ENCODE results near the gene WDFY4.

The WDFY4 gene

GRCh38 chr10:48819783-48820182, 135.1 kb downstream of the WDFY4 start:
- Histone ChIP-seq H3K14ac (ENCODE audit: low read length in 2 of 2) (no peak overlapping the region), H3K9me3 (ENCODE audit: control insufficient read depth, low read length) (no peaks in the 10 kb centered on the region), H2BK15ac (ENCODE audit: low read depth, poor library complexity, severe bottlenecking) (no peak overlapping the region), H3K79me1 (replicated peaks; ENCODE audit: low read length, poor library complexity, severe bottlenecking) (no peaks in the 10 kb centered on the region), H4K8ac (ENCODE audit: low read length) (no peak overlapping the region), H2BK12ac (ENCODE audit: low read length in 2 of 2) (no peak overlapping the region), H2BK120ac (ENCODE audit: low read depth, low read length) (no peak overlapping the region), H3K36me3 (ENCODE audit: control insufficient read depth in 1 of 2, insufficient read depth in 2 of 2, low read depth in 1 of 2, low read length in 2 of 2) (no peaks in the 10 kb centered on the region), H4K91ac (ENCODE audit: low read length) (no peak overlapping the region), H3K9ac (ENCODE audit: low read length) (no peak overlapping the region), H3K4me3 (ENCODE audit: insufficient read depth in 1 of 2, low read depth in 1 of 2, low read length in 2 of 2) (no peak overlapping the region), H3K18ac (ENCODE audit: low read depth in 1 of 2, low read length in 2 of 2) (no peak overlapping the region), H3K4me2 (ENCODE audit: low read length, poor library complexity, severe bottlenecking) (no peak overlapping the region), H3K4ac (ENCODE audit: low read depth in 1 of 2, low read length in 2 of 2) (no peak overlapping the region), H3K27ac (ENCODE audit: low read length, poor library complexity, severe bottlenecking) (no peak overlapping the region), H2AFZ (ENCODE audit: low read depth, low read length) (no peak overlapping the region), H2AK5ac (ENCODE audit: low read length, severe bottlenecking) (no peak overlapping the region), H3K23ac (ENCODE audit: low read length in 2 of 2) (no peak overlapping the region), H2BK5ac (ENCODE audit: low read depth, low read length, poor library complexity, severe bottlenecking) (no peak overlapping the region), H3K27me3 (ENCODE audit: control insufficient read depth in 1 of 2, insufficient read depth in 1 of 2, low read length in 2 of 2) (peaks cover 0 to 19% of the 10 kb centered on the region in 2 experiments), H3K4me1 (ENCODE audit: control insufficient read depth, insufficient read depth, low read depth, low read length) (peaks cover 2% of the 10 kb centered on the region)
- WGBS, result 89% methylated on average over 8 of the region's 8 CpGs
- DNase-seq, result no peak

- no peak overlapping the region for H2BK120ac ChIP-seq (ENCODE audit: low read depth, low read length)
- no peaks in the 10 kb centered on the region for H3K9me3 ChIP-seq (ENCODE audit: control insufficient read depth, low read length)
- no peak overlapping the region for H3K4ac ChIP-seq (ENCODE audit: low read depth in 1 of 2, low read length in 2 of 2)
- no peak overlapping the region for H3K27ac ChIP-seq (ENCODE audit: low read length, poor library complexity, severe bottlenecking)
- no peak overlapping the region for H3K23ac ChIP-seq (ENCODE audit: low read length in 2 of 2)
- H3K4me3 ChIP-seq (ENCODE audit: insufficient read depth in 1 of 2, low read depth in 1 of 2, low read length in 2 of 2), result no peak overlapping the region
- no peak overlapping the region for H4K91ac ChIP-seq (ENCODE audit: low read length)
- peaks cover 0 to 19% of the 10 kb centered on the region in 2 experiments for H3K27me3 ChIP-seq (ENCODE audit: control insufficient read depth in 1 of 2, insufficient read depth in 1 of 2, low read length in 2 of 2)
- no peak overlapping the region for H2BK12ac ChIP-seq (ENCODE audit: low read length in 2 of 2)
- DNase-seq, result no peak
- H2AFZ ChIP-seq (ENCODE audit: low read depth, low read length), result no peak overlapping the region
- H3K9ac ChIP-seq (ENCODE audit: low read length), result no peak overlapping the region
- H3K36me3 ChIP-seq (ENCODE audit: control insufficient read depth in 1 of 2, insufficient read depth in 2 of 2, low read depth in 1 of 2, low read length in 2 of 2), result no peaks in the 10 kb centered on the region
- peaks cover 2% of the 10 kb centered on the region for H3K4me1 ChIP-seq (ENCODE audit: control insufficient read depth, insufficient read depth, low read depth, low read length)
- no peak overlapping the region for H3K18ac ChIP-seq (ENCODE audit: low read depth in 1 of 2, low read length in 2 of 2)
- no peak overlapping the region for H2AK5ac ChIP-seq (ENCODE audit: low read length, severe bottlenecking)
- no peak overlapping the region for H4K8ac ChIP-seq (ENCODE audit: low read length)
- no peak overlapping the region for H2BK15ac ChIP-seq (ENCODE audit: low read depth, poor library complexity, severe bottlenecking)
- H3K4me2 ChIP-seq (ENCODE audit: low read length, poor library complexity, severe bottlenecking), result no peak overlapping the region
- H3K14ac ChIP-seq (ENCODE audit: low read length in 2 of 2), result no peak overlapping the region
- 88% methylated on average over 9 of the region's 9 CpGs for WGBS
- H3K79me1 ChIP-seq (replicated peaks; ENCODE audit: low read length, poor library complexity, severe bottlenecking), result no peaks in the 10 kb centered on the region
- no peak overlapping the region for H2BK5ac ChIP-seq (ENCODE audit: low read depth, low read length, poor library complexity, severe bottlenecking)
Measured at GRCh38 chr10:48820231-48820630, 135.6 kb downstream of the WDFY4 start.

GRCh38 chr10:48820699-48821098, 136.0 kb downstream of the WDFY4 start:
- Histone ChIP-seq H3K23ac (ENCODE audit: low read length in 2 of 2) (no peak overlapping the region), H3K9me3 (ENCODE audit: control insufficient read depth, low read length) (no peaks in the 10 kb centered on the region), H2BK12ac (ENCODE audit: low read length in 2 of 2) (no peak overlapping the region), H3K36me3 (ENCODE audit: control insufficient read depth in 1 of 2, insufficient read depth in 2 of 2, low read depth in 1 of 2, low read length in 2 of 2) (no peaks in the 10 kb centered on the region), H3K27ac (ENCODE audit: low read length, poor library complexity, severe bottlenecking) (no peak overlapping the region), H3K4me1 (ENCODE audit: control insufficient read depth, insufficient read depth, low read depth, low read length) (peaks cover 2% of the 10 kb centered on the region), H2BK120ac (ENCODE audit: low read depth, low read length) (no peak overlapping the region), H2AFZ (ENCODE audit: low read depth, low read length) (no peak overlapping the region), H3K4me3 (ENCODE audit: insufficient read depth in 1 of 2, low read depth in 1 of 2, low read length in 2 of 2) (no peak overlapping the region), H4K91ac (ENCODE audit: low read length) (no peak overlapping the region), H4K8ac (ENCODE audit: low read length) (no peak overlapping the region), H3K4me2 (ENCODE audit: low read length, poor library complexity, severe bottlenecking) (no peak overlapping the region), H2BK5ac (ENCODE audit: low read depth, low read length, poor library complexity, severe bottlenecking) (no peak overlapping the region), H3K27me3 (ENCODE audit: control insufficient read depth in 1 of 2, insufficient read depth in 1 of 2, low read length in 2 of 2) (peaks cover 0 to 19% of the 10 kb centered on the region in 2 experiments), H3K9ac (ENCODE audit: low read length) (no peak overlapping the region), H3K14ac (ENCODE audit: low read length in 2 of 2) (no peak overlapping the region), H3K79me1 (replicated peaks; ENCODE audit: low read length, poor library complexity, severe bottlenecking) (no peaks in the 10 kb centered on the region), H3K18ac (ENCODE audit: low read depth in 1 of 2, low read length in 2 of 2) (no peak overlapping the region), H3K4ac (ENCODE audit: low read depth in 1 of 2, low read length in 2 of 2) (no peak overlapping the region), H2AK5ac (ENCODE audit: low read length, severe bottlenecking) (no peak overlapping the region), H2BK15ac (ENCODE audit: low read depth, poor library complexity, severe bottlenecking) (no peak overlapping the region)
- WGBS, result 88% methylated on average over 10 of the region's 10 CpGs
- no peak for DNase-seq

- no peak overlapping the region for H3K27ac ChIP-seq (ENCODE audit: low read length, poor library complexity, severe bottlenecking)
- WGBS, result 82% methylated on average over 4 of the region's 4 CpGs
- no peak overlapping the region for H3K4me2 ChIP-seq (ENCODE audit: low read length, poor library complexity, severe bottlenecking)
Measured at GRCh38 chr10:48821111-48821510, 136.4 kb downstream of the WDFY4 start.

More at GRCh38 chr10:48821111-48821510, 136.4 kb downstream of the WDFY4 start:
- Histone ChIP-seq H3K27me3 (ENCODE audit: control insufficient read depth in 1 of 2, insufficient read depth in 1 of 2, low read length in 2 of 2) (peaks cover 0 to 19% of the 10 kb centered on the region in 2 experiments), H4K8ac (ENCODE audit: low read length) (no peak overlapping the region), H3K9ac (ENCODE audit: low read length) (no peak overlapping the region), H3K4me1 (ENCODE audit: control insufficient read depth, insufficient read depth, low read depth, low read length) (peaks cover 2% of the 10 kb centered on the region), H3K9me3 (ENCODE audit: control insufficient read depth, low read length) (no peaks in the 10 kb centered on the region), H2AK5ac (ENCODE audit: low read length, severe bottlenecking) (no peak overlapping the region), H4K91ac (ENCODE audit: low read length) (no peak overlapping the region), H2BK120ac (ENCODE audit: low read depth, low read length) (no peak overlapping the region), H2BK15ac (ENCODE audit: low read depth, poor library complexity, severe bottlenecking) (no peak overlapping the region), H2AFZ (ENCODE audit: low read depth, low read length) (no peak overlapping the region), H3K4ac (ENCODE audit: low read depth in 1 of 2, low read length in 2 of 2) (no peak overlapping the region), H3K14ac (ENCODE audit: low read length in 2 of 2) (no peak overlapping the region), H3K79me1 (replicated peaks; ENCODE audit: low read length, poor library complexity, severe bottlenecking) (no peaks in the 10 kb centered on the region), H3K4me3 (ENCODE audit: insufficient read depth in 1 of 2, low read depth in 1 of 2, low read length in 2 of 2) (no peak overlapping the region), H2BK12ac (ENCODE audit: low read length in 2 of 2) (no peak overlapping the region), H3K23ac (ENCODE audit: low read length in 2 of 2) (no peak overlapping the region), H2BK5ac (ENCODE audit: low read depth, low read length, poor library complexity, severe bottlenecking) (no peak overlapping the region), H3K36me3 (ENCODE audit: control insufficient read depth in 1 of 2, insufficient read depth in 2 of 2, low read depth in 1 of 2, low read length in 2 of 2) (no peaks in the 10 kb centered on the region), H3K18ac (ENCODE audit: low read depth in 1 of 2, low read length in 2 of 2) (no peak overlapping the region)
- no peak for DNase-seq
